ENCODE data around the gene DNA2.

The DNA2 gene

DNA sequence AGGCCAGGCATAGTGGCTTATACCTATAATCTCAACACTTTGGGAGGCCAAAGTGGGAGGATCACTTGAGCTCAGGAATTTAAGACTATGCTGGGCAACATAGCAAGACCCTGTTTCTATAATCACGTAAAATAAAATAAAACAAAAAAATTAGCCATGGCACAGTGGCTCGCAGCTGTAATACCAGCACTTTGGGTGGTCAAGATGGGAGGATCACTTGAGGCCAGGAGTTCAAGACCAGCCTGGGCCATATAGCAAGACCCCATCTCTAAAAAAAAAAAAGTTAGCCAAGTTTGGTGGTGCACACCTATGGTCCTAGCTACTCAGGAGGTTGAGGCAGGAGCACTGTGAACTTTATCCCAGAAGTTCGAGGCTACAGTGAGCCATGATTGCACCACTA, 30.9 kb downstream of the DNA2 start:
- no peak for DNase-seq

DNA sequence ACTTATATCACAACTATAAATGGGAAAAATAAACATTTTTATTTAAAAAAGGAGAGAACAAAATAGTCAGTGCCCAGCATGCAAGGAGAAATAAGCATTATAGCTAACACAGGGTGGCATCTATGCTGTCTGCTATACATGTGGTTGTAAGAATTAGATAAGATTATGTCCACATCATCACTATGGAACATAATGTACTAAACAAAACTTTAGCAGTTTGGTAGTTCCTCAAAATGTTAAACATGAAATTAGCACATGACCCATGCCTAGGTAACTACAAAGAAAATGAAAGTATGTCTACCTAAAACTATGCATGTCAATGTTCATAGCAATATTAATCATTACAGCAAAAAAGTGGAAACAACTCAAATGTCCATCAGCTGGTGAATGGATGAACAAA, 36.0 kb downstream of the DNA2 start:
- DNase-seq, result peak; percentile 58

- no peak for DNase-seq
These were observed 37.1 kb downstream of the DNA2 start for GRCh38 chr10:68434657-68435056.

DNA sequence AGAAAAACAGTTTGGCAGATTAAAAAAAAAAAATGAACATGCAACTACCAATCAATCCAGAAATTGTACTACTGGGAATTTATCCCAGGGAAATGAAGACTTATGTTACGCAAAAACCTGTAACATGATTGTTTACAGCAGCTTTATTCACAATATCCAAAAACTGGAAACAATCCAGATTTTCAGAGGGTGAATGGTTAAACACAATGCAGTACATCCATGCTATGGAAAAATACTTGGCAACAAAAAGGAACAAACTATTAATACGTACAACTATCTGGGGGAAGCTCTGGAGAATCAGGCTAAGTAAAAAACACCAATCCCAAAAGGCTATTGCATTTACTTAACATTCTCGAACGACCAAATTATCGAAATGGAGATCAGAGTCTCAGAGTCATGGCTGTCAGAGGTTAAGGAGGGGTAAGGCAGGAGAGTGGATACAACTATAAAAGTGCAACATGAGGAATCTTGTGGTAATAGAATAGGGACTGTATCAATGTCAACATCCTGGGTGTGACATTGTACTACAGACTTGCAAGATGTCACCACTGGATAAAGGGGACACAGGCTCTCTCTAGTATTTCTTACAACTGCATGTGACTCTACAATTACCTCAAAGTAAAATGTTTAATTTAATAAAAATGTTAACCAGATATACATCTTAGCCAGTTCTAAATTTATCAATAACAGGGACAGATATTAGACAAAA, 43.2 kb downstream of the DNA2 start:
- no peak for DNase-seq

GRCh38 chr10:68424454-68425014, 47.2 kb downstream of the DNA2 start:
- DNase-seq, result no peak

DNA sequence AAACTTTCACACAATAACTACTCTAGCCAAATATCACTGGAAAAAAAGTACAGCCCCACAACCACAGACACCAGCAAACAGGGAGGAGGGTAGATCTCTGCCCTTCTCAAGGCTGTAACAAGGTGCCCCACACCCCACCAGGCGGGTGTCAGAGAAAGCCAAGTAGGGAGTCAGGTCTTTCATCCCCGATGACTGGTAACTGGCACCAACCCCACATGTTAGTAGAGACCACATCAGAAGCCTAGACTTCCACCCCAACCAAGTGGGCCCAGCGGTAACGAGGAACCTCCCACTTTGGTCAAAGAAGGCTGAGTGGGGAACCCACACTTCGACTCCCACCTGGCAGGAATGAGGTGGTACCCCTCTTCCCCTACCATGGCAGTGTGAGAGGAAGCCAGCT, 48.3 kb downstream of the DNA2 start:
- no peak for DNase-seq

DNA sequence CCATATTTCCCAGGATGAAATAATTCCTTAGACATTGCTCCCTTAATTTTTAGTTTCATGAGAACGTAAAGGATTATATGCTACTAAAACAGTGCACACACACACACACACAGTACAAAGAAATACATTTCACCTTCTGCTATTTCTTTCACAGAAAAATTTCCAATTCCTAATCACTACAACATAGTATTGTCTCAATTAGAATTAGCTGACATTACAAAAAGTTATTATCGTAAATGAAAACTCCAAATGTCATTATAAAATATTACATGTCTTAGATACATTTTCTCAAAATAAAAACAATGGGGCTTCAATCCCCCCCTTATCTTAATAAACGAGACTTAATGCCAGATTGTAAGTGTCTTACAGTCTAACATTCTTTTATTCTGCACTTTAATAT, 52.4 kb downstream of the DNA2 start:
- no peak for DNase-seq

DNA sequence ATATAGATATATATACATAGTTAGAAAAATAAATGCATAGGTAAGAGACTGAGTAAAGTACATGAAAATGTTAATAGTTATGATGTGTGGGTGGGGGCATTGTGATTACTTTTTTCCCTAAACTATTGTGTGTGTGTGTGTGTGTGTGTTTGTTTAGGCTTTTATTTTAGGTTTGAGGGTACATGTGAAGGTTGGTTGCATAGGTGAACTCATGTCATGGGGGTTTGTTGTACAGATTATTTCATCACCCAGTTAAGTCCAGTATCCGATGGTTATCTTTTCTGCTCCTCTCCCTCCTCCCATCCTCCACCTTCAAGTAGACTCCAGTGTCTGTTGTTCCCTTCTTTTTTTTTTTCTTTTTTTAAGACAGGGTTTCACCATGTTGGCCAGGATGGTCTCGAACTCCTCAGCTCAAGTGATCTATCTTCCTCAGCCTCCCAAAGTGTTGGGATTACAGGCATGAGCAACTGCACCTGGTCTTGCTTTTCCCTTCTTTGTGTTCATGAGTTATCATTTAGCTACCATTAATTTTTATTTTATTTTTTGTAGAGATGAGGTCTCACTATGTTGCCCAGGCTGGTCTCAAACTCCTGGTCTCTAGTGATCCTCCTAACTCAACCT, 62.8 kb downstream of the DNA2 start:
- no peak for DNase-seq

GRCh38 chr10:68406815-68407548, 64.8 kb downstream of the DNA2 start, which contains the start of gene RUFY2:
Gene RUFY2, minus strand, starts transcription at chr10:68407277. Its CDS starts 88 bp downstream, at chr10:68407189.
- peak; percentile 77 for DNase-seq

DNA sequence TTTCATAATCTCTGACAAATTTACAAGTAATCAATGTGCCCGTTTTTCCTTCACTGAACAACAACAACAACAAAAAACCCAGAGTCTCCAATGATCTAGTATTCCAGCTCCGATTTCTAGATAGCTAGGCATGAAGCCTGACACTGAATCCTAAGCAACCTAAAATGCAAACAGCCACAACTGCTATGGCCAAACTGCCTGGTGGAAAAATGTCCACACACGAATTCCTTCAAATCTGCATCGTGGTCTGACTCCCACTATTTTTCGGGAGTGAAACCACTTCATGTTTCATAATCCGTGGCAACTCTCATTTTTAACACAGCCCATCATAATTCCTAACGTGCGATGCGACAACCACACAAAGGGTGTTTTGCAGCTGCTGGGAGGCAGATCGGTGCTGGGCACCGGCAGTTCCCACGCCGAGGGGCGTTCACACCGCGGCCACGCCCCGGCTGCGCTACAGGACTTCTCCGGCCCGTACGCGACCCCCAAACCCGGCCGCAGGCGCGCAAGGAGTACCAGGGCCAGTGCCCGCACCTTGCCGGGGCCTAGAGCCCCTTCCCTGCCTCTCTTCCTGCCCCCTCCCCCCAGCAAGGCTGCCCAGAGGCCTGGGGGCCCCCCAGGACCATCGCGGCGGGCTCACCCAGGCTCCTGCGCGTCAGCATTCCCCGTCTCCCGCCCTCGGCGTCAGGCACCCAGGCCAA, 65.5 kb downstream of the DNA2 start:
- DNase-seq, result peak; percentile 38

DNA sequence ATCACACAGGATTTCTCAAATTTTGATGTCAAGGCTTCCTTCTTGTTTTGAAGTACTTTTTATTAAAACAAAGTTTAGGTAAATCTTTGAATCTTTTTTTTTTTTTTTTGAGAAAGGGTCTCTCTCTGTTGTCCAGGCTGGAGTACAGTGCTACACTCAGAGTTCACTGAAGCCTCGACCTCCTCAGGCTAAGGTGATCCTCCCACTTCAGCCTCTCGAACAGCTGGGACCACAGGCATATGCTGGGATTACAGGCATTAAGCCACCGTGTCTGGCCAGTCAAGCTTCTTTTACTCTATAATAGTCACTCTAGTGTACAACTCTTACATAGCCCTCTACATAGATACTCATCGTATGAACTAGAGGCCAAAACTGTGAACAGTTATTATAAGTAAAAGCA, 68.1 kb downstream of the DNA2 start:
- no peak for DNase-seq

GRCh38 chr10:68402276-68402675, 69.5 kb downstream of the DNA2 start:
- no peak for DNase-seq

- no peak for DNase-seq
These were observed 74.8 kb downstream of the DNA2 start for GRCh38 chr10:68397005-68397404.

- no peak for DNase-seq
These were observed 86.0 kb downstream of the DNA2 start for GRCh38 chr10:68385740-68386139.

DNA sequence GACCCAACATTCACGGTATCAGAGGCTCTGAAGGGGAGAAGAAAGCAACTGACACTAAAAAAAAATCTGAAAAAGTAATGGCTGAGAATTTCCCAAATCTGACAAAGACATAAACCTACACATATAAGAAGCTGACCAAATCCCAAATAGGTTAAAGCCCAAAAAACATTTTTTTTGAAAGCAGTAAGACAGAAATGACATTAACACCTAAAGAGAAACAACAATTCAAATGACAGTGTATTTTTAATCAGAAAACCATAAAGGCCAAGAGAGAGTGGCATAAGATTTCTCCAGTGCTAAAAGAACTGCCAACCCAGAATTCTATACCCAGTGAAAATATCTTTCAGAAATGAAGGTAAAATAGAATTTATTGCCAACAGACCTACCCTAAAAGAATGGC, 100.2 kb downstream of the DNA2 start:
- DNase-seq, result no peak

GRCh38 chr10:68367121-68367520, 104.7 kb downstream of the DNA2 start:
- DNase-seq, result no peak

GRCh38 chr10:68366600-68366999, 105.2 kb downstream of the DNA2 start:
- no peak for DNase-seq

DNA sequence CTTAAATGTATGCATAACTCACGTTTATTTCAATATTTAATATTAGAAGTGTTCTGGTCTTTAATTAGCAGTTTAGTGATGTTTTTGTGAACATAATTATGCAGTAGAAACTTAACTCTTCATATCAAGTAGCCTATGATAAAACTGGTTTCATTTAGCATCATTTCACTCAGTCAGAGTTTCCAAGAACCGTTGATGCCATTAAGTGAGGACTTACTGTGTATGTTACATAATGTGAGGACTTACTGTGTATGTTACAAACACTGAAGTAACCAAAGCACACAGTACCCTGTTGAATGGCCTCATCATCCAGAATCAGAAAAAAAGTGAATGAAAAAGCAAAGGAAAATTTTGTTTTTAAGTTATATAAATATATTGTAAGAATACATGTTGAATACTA, 106.2 kb downstream of the DNA2 start:
- no peak for DNase-seq

DNA sequence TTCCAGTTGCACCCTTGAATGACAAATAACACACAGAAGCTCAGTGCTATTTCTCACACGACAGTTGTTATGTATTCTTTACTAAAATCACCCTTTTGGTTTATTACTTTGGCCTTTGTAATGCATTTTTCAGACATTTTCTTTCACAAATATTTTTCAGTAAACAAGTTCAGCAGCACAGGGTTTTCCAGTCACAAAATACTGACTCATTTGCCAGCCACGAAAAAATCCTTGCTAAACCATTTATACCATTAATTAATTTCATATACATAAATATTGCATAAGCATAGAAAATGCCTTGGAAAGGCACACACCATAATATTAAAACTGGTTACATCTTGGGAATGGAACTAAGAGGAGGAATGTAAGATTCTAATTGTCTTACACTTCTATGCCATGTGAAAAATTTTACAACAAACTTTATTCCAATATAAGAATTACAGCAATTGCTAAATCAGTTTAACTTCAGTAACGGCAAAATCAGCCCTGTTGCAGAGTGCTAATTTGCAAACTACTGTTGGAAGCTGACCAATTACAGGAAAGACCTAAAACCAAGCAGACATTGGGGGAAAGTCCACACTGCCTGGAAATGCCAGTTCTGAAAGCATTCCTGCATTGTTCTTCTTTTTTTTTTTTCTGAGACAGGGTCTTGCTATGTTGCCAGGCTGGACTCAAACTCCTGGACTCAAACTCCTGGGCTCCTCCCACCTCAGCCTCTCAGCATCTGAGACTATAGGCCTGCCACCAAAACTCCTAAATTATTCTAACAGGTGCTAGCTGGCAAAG, 107.5 kb downstream of the DNA2 start:
- DNase-seq, result no peak
